HG03095 (cell line): ENCODE data around the gene SMG6.

Experiments
- ATAC-seq: cut with Tn5 transposase; IDR thresholded peaks from one replicate; pipeline ENCODE4 v1.9.1; 2021; ENCODE audit warnings: moderate library complexity; ENCODE audit not compliant: unreplicated experiment

Gene SMG6

GRCh38 chr17:2084036-2084765, 219.4 kb downstream of the SMG6 start:
- ATAC-seq, result no peak

DNA sequence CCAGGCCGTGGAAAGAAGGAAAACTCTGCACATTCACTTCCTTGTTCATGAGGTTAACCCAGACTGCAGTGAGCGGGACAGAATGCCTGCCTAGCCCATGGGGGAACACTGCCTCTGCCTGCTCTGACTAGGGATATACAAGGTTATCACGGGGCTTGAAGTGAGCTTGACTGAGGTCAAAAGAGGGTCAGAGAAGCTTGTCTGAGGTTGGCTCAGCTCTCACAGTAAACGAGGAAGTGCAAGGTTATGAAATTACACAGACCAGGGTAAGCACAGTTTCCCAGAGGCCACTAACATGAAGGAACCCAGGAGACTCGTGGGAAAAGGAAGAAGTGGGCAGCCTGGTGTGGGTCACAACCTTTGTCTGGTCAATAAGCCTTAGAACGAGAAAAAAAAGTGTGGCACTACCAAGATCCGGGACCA, 220.0 kb downstream of the SMG6 start:
- no peak for ATAC-seq

GRCh38 chr17:2082003-2082781, 221.4 kb downstream of the SMG6 start:
- ATAC-seq, result no peak

- no peak for ATAC-seq
Observed at GRCh38 chr17:2081564-2081963, 222.0 kb downstream of the SMG6 start.

GRCh38 chr17:2077040-2077439, 226.5 kb downstream of the SMG6 start:
- ATAC-seq, result no peak

DNA sequence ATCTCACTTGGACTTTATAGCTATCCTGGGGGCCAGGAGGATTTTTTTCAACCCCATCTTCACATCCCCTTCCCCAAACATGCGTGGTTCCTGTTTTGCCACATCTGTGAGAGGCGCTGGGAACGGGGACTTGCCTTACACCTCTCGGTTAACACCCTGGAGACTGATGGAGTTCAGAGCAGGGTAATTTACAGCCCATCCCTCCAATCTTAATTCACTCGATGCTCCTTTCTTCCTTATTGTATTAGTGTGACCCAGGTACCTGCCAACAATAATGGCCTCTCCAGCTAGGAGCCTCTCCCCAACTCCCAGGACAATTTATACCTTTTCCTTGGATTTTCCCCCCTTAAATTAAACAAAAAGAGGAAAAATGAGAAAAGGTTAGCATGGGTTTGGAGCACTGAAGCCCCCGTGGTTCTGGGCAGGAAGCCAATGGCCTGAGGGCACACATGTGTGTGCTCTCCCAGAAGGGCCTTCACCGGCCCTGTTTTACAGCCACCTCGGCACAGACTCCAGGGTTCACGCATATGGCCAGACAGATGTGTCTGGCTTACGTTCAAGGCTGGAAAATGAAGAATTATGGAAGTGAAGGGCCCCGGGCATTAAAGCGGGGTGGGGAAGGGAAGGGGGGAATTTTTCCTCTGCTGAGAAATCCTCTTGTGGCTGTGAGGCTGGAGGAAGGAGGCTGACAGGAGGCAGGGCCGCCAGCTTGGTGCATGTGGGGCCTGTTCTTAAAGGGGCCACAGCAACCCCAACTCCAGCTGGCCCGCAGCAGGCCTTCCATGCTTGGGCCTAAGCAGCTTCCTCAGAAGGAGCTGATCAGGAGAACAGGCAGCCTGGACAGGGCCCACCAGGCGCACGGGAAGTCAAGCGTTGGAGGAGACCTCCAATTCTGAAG, 227.2 kb downstream of the SMG6 start:
- ATAC-seq, result no peak

DNA sequence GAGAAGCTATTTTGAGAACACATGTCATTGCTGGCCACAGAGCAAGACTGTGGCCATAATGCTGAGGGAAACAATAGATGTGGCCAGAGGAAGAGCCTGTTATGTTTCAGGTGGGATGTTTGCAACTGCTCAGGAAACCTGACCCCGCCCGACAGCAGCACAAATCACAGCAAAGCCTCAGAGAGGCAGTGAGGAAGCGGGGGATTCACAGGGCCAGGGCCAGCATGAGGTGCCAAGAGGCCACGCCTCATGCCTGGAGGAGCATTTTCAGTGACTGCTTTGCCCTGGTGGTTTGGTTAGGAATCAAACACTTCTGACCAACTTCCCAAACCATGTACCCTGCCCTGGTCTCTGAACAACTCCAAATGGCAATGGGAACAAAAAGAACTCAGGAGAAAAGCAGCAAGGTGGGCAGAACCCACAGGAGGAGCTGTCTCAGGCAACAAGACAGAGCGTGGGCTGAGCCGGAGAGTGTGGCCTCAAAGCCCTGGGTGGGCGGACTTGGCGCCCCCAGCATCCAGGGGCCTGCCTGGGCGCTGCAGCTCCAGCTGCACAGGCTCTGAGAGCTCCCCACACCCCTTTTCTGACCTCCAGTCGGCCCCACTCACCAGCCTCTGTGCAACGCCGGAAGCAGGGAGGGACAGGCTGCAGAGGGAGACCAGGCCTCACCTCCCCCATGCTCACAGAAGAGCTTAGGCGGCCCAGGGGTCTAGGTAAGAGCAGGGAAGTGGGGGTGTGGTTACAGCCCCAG, 228.1 kb downstream of the SMG6 start:
- no peak for ATAC-seq

DNA sequence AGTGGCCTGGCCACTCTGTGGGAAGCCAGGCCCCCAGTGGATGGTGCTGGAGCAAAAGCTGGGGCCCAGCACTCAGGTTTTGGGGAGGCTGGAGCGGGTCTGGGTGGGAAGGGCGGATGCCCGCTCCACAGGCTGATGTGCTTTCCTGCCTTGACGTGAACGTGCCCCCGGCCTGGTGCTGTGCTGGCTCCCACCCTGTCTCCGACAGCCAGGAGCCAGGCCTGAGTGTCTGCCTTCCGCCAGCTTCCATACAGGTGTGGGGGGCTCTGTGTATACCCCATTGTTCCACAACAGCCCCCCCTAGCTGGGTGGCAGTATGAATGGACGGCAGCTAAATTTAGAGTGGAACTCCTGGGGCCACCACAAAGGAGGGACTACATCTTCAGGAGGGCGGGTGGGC, 228.7 kb downstream of the SMG6 start:
- ATAC-seq, result no peak

- no peak for ATAC-seq
Observed at GRCh38 chr17:2071455-2072281, 231.9 kb downstream of the SMG6 start.

GRCh38 chr17:2071024-2071385, 232.6 kb downstream of the SMG6 start:
- ATAC-seq, result no peak

GRCh38 chr17:2070241-2071023, 233.2 kb downstream of the SMG6 start:
- peak; percentile 55 for ATAC-seq

DNA sequence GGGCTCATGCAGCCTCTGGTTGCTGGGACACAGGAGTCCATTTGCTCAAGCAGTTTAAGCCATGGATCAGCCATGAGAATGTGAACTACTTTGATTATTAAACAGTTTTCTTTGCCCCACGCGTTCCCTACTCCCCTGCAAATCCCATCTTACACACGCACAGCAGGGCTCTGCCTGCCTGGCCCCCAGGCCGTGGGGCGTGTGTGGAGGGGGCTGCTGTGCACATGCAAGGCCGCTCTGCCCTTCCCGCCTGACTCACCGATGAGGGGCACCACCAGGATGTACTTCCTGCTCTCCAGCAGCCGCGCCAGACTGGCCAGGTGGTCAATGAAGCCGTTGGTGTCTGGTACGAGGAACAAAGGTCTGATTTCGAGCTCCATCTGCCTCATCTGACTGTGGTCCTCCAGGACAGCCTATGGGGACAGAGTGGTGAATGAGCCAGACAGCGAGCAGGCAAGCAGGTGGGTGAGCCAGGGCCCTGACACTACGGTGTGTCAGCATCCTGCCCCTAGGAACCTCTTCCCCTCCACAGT, 235.0 kb downstream of the SMG6 start:
- no peak for ATAC-seq

GRCh38 chr17:2068031-2068518, 235.5 kb downstream of the SMG6 start:
- ATAC-seq, result no peak

DNA sequence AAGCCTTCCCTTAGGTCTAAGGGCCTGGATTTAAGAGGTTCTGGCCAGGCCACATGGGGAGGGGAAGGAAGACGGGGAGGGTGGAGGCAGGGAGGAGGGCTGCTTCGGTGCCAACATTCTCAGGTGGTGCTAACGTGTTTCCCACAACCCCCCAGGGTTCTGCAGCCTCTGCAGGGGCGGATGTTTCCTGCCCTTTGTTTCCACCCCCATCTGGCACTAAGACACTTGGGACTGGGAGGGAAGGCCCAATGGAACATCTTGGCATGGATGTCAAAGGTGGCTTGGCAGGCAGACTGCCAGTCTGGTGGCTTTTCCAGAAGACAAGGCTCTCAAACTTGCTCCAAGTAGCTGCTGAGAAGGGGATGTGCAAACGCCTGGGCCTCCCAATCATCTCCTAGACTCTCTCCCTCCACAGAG, 236.0 kb downstream of the SMG6 start:
- ATAC-seq, result no peak

- no peak for ATAC-seq
Observed at GRCh38 chr17:2067048-2067561, 236.5 kb downstream of the SMG6 start.

DNA sequence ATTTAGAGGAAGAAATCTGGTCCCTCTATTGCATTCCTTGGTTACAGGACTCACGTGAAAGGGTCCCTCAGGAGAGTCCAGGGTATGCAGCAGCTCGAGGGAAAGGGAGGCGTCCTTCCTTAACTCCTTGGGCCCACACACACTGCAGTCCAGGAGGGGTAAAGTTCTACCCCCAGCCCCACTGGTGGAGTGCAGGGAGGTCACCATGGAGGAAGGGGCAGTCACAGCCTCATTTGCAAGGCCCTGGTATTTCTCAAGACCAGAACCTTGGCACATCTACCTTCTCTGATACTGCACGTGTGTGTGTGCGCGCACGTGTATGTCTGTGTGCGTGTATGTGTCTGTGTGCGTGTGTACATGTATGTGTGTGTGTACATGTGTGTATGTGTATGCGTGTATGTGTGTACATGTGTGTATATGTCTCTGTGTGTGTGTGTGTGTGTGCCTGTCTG, 237.6 kb downstream of the SMG6 start:
- ATAC-seq, result no peak

DNA sequence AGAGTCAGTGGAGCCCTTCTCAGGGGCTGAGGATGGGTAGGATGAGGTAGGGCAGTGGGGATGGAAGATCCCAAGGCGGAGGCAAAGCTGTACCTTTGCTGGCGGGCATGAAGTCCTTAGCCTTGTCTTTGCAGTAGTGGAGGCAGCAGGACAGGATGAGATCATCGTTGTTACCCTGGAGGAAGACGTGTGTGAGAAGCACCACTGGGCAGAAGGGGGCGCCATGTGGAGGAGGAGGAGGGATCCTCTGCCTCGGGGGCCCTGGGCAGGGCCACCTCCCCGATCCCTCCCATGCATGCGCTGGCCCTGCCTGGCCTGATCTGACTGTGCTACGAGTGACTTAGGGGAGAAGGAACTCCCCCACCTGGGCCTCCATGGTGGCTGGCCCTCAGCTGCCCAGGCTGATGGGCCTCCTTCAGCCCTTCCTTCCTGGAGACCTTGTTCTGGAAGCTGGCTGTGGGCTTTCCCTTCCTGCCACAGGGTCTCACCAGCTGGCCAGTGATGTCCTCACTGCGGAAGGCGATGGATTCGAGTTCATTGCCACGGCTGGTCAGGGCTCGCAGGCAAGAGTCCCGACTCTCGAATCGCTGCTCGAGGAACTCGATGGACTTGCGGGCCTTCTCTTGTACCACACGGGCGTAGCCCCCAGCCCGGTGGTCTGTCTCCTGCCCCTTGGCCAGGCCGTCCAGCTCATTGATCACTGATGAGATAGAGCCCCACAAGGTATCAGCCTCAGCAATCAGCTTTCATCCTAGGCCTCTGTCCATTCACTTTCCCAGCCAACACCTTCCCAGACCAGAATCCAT, 238.4 kb downstream of the SMG6 start:
- ATAC-seq, result no peak
